Measurements from ENCODE around the gene APMAP. TPM values are rescaled to one million over a fixed set of nuclear protein-coding genes. Genes with fewer than 3 reads are reported as not detected.

APMAP gene
- total RNA-seq, 4 donors from 2014 or later, result 24.2 to 108 (median 29.3) TPM

DNA sequence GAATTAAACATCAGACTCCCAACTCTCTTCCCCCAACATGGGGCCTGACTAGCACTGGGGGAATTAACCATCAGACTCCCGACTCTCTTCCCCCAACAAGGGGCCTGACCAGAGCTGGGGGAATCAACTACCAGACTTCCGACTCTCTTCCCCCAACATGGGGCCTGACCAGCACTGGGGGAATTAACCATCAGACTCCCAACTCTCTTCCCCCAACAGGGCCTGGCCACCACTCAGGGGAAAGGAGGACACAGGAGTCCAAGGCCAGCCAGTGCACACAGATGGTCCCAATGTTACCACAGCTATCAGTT, 30.4 kb downstream of the APMAP start:
- H3K36me3 ChIP-seq, result peaks cover 0 to 63% of the 10 kb centered on the region in 2 donors
- DNase-seq (no peak), ATAC-seq (no peak)
- no peak for TF ChIP-seq POLR2A (IDR thresholded peaks at IDR 0.05)
- TF ChIP-seq, protein P1, sequence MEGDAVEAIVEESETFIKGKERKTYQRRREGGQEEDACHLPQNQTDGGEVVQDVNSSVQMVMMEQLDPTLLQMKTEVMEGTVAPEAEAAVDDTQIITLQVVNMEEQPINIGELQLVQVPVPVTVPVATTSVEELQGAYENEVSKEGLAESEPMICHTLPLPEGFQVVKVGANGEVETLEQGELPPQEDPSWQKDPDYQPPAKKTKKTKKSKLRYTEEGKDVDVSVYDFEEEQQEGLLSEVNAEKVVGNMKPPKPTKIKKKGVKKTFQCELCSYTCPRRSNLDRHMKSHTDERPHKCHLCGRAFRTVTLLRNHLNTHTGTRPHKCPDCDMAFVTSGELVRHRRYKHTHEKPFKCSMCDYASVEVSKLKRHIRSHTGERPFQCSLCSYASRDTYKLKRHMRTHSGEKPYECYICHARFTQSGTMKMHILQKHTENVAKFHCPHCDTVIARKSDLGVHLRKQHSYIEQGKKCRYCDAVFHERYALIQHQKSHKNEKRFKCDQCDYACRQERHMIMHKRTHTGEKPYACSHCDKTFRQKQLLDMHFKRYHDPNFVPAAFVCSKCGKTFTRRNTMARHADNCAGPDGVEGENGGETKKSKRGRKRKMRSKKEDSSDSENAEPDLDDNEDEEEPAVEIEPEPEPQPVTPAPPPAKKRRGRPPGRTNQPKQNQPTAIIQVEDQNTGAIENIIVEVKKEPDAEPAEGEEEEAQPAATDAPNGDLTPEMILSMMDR (IDR thresholded peaks at IDR 0.05 in 4 of 5, conservative IDR thresholded peaks at IDR 0.05 in 1 of 5), result no peak
- no peaks in the 10 kb centered on the region for H3K4me1 ChIP-seq
- intact Hi-C loops (cut with DNase I; ENCODE audit: low total_unique reads), result no loop called here
- no peak overlapping the region for H3K27ac ChIP-seq
- H3K4me3 ChIP-seq, result no peak overlapping the region
- in situ Hi-C loops (cut with MboI; ENCODE audit: low sequenced_read_pairs in 4 of 4), result no loop called here
- H3K9me3 ChIP-seq, result no peaks in the 10 kb centered on the region
- H3K27me3 ChIP-seq, result no peaks in the 10 kb centered on the region

DNA sequence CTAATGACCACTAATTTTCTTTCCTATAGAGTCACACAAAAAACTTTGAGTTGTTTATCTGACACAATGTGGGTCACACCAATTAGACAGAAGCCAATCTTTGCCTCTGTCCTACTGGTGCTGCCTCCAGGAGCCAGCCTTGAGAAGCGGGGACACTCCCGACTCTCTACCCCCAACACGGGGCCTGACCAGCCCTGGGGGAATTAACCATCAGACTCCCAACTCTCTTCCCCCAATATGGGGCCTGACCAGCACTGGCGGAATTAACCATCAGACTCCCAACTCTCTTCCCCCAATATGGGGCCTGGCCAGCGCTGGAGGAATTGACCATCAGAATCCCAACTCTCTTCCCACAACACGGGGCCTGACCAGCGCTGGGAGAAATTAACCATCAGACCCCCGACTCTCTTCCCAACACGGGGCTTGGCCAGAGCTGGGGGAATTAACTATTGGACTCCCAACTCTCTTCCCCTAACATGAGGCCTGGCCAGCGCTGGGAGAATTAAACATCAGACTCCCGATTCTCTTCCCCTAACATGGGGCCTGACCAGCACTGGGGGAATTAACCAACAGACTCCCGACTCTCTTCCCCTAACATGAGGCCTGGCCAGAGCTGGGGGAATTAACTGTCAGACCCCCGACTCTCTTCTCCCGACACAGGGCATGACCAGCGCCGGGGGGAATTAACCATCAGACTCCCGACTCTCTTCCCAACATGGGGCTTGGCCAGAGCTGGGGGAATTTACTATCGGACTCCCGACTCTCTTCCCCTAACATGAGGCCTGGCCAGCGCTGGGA, 31.0 kb downstream of the APMAP start:
- no peak for TF ChIP-seq POLR2A (IDR thresholded peaks at IDR 0.05)
- TF ChIP-seq, protein P1 (IDR thresholded peaks at IDR 0.05 in 4 of 5, conservative IDR thresholded peaks at IDR 0.05 in 1 of 5), result no peak
- H3K4me3 ChIP-seq, result no peak overlapping the region
- no peak for ATAC-seq
- in situ Hi-C loops (cut with MboI; ENCODE audit: low sequenced_read_pairs in 4 of 4) (no loop called here), intact Hi-C loops (cut with DNase I; ENCODE audit: low total_unique reads) (no loop called here)
- DNase-seq, result no peak
- no peaks in the 10 kb centered on the region for H3K4me1 ChIP-seq
- H3K27me3 ChIP-seq, result no peaks in the 10 kb centered on the region
- H3K36me3 ChIP-seq, result peaks cover 0 to 59% of the 10 kb centered on the region in 2 donors
- no peak overlapping the region for H3K27ac ChIP-seq
- no peaks in the 10 kb centered on the region for H3K9me3 ChIP-seq

DNA sequence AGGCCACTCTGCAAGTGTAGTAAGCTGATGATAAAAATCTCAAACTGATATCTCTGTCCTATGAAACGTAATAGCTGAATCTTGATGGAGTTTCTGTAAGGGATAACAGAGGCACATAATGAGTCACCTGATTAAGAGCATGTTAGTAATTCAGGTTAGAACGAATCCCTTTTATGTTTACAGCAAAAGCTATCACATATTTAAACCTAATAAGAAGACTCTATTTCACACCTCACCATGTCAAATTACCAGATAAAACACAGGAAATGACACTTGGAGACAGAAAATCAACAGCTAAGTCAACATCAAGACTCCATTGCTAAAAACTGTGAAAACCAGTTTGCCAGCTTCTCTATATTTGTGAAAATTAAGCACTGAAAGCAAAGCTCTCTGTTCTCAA, 31.7 kb downstream of the APMAP start:
- Histone ChIP-seq H3K27me3 (no peaks in the 10 kb centered on the region), H3K4me3 (no peak overlapping the region), H3K9me3 (no peaks in the 10 kb centered on the region), H3K27ac (no peak overlapping the region), H3K4me1 (no peaks in the 10 kb centered on the region), H3K36me3 (peaks cover 0 to 54% of the 10 kb centered on the region in 2 donors)
- TF ChIP-seq POLR2A (IDR thresholded peaks at IDR 0.05), result no peak
- TF ChIP-seq, protein P1 (IDR thresholded peaks at IDR 0.05 in 4 of 5, conservative IDR thresholded peaks at IDR 0.05 in 1 of 5), result no peak
- no peak for DNase-seq
- no peak for ATAC-seq
- intact Hi-C loops (cut with DNase I; ENCODE audit: low total_unique reads), result no loop called here
- in situ Hi-C loops (cut with MboI; ENCODE audit: low sequenced_read_pairs in 4 of 4), result no loop called here

DNA sequence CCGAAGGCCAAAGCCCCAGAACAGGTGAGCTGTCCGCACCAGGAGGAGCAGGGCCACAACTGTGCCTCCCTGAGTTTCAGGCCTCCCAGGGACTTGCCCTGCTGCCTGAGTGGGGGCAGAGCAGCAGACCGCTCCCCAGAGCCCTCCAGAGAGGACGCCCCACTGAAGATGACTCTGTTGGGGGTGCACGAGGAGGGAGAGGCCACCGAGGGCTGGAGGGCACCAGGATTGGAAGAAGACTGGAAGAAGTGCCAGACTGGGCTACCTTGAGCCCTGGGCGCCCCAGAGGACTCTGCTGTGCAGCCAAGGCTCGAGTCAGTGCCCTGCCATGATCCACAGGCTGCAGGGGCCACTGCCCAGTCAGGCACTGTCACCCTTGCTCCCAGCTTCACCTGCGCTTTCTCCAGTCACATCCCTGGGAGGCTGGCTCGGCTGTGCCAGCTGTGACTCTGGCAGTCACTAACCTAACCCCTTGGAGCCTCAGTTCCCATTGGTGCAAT, 32.2 kb downstream of the APMAP start:
- no peak for ATAC-seq
- TF ChIP-seq, protein P1 (IDR thresholded peaks at IDR 0.05 in 4 of 5, conservative IDR thresholded peaks at IDR 0.05 in 1 of 5), result no peak
- TF ChIP-seq POLR2A (IDR thresholded peaks at IDR 0.05), result no peak
- H3K36me3 ChIP-seq, result peaks cover 0 to 50% of the 10 kb centered on the region in 2 donors

More for the DNA sequence above, 32.2 kb downstream of the APMAP start:
- H3K4me3 ChIP-seq, result no peak overlapping the region
- in situ Hi-C loops (cut with MboI; ENCODE audit: low sequenced_read_pairs in 4 of 4) (no loop called here), intact Hi-C loops (cut with DNase I; ENCODE audit: low total_unique reads) (no loop called here)
- no peak overlapping the region for H3K27ac ChIP-seq
- H3K4me1 ChIP-seq, result no peaks in the 10 kb centered on the region
- DNase-seq, result no peak
- no peaks in the 10 kb centered on the region for H3K9me3 ChIP-seq
- H3K27me3 ChIP-seq, result no peaks in the 10 kb centered on the region

Measured in gastrocnemius medialis (tissue), 4 donors.